HG03108 (cell line): Measurements from ENCODE around the gene SEPTIN8.
A peak's percentile ranks its signal among the peaks of the same experiment; 100 is the strongest.

Experiments
- ATAC-seq: cut with Tn5 transposase; IDR thresholded peaks from one replicate; pipeline ENCODE4 v1.9.1; 2021; ENCODE audit warnings: moderate library complexity; ENCODE audit not compliant: unreplicated experiment

The SEPTIN8 gene

GRCh38 chr5:132785365-132785764 lies 8.3 kb upstream of the SEPTIN8 start:
- no peak for ATAC-seq

- no peak for ATAC-seq
These were observed 5.1 kb upstream of the SEPTIN8 start for GRCh38 chr5:132782101-132782500.

DNA sequence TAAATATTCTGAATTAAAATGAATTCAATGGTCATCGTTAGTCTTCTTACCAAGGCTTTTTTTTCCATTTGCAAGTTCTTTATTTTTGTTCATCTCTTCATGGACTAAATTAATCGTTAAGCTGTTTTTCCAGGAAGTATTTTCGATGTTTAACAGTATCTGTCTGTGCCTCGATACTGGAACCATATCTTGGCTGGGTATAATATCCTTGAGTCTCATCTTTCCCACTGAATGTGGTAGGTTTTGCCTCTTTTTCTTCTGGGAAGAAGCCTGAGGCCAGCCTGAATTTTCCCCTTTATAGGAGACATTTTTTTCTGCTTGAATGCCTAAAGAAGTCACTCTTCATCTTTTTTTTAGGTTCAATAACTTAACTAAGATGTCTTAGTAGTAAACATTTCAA lies 4.0 kb upstream of the SEPTIN8 start:
- ATAC-seq = no peak

GRCh38 chr5:132780577-132780976 lies 3.5 kb upstream of the SEPTIN8 start:
- no peak for ATAC-seq

GRCh38 chr5:132779961-132780360 lies 2.9 kb upstream of the SEPTIN8 start:
- ATAC-seq = no peak

- no peak for ATAC-seq
These were observed 1.8 kb upstream of the SEPTIN8 start for GRCh38 chr5:132778856-132779255.

GRCh38 chr5:132778129-132778528 lies 1.1 kb upstream of the SEPTIN8 start:
- no peak for ATAC-seq

DNA sequence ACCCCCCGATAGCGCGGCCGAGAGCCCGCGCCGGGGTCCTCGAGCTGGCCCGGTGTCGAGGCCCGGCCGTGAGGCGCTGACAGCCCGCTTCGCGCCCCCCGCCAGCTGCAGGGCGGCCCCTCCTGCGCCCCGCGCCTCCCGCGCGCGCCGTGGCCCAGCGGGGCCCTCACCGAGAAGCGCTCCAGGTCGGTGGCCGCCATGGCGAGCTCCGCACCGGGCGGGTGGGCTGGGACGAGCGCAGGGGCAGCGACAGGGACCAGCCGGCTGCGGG lies 166 bp downstream of the SEPTIN8 start:
- peak; percentile 11 for ATAC-seq

- ATAC-seq = peak; percentile 14
These were observed 705 bp downstream of the SEPTIN8 start for GRCh38 chr5:132776131-132776937.

DNA sequence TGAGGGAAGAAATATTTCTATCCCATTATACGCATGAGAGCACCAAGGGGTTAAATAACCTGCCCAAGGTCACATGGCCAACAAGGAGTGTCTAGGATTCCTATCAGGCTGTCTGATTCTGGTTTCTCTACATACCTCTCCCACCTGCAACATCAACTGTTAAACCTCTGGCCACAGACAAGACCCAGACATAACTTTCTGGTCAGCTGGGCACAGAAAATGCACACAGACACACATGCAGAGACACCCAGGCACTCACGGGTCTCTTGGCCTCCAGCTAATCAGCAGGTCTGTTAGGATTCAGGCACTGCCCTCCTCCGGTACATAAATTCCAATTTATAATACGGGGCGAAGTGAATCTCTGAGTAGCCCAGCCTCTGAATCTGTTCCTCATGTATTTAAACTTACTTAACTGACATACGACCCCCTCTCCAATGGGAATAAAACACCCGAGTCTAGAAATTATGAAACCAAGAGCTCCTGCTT lies 1.5 kb downstream of the SEPTIN8 start:
- ATAC-seq = no peak

DNA sequence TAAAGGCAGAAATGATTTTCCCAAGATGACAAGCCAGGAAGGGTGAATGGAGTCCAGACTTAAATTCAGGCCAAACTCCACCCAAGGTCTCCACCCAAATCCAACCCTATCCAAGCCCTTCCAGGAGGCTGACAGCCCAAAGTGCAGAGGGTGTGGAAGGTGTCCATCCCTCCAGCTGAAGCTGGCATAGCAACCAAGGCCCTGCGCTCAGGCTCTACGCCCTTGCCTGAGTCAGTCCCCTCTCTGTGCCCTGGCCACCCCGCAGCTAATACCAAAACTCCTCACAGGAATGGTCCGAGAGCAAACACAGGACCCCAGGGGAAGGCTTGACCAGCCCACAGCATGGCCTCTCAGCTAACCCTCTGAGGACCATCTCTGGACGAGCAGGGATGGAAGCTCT lies 2.1 kb downstream of the SEPTIN8 start:
- no peak for ATAC-seq

DNA sequence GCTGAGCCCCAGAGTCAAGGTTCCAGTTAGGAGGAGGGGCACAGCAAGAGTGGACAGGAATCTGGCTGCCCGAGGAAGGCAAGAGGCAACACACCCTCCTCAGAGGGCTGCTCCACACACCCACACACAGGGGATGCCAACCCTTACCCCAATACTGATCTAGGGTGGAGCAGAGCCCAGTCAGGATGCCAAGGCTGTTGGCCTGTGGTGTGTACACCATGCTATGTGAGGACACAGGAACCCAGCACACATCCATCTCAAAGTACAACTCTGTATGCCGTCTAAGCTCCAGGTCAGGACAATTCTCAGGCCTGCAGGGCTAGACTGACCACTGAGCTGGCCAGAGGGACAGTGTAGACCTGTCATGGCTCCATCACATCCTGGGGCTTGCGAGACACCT lies 2.6 kb downstream of the SEPTIN8 start:
- no peak for ATAC-seq

DNA sequence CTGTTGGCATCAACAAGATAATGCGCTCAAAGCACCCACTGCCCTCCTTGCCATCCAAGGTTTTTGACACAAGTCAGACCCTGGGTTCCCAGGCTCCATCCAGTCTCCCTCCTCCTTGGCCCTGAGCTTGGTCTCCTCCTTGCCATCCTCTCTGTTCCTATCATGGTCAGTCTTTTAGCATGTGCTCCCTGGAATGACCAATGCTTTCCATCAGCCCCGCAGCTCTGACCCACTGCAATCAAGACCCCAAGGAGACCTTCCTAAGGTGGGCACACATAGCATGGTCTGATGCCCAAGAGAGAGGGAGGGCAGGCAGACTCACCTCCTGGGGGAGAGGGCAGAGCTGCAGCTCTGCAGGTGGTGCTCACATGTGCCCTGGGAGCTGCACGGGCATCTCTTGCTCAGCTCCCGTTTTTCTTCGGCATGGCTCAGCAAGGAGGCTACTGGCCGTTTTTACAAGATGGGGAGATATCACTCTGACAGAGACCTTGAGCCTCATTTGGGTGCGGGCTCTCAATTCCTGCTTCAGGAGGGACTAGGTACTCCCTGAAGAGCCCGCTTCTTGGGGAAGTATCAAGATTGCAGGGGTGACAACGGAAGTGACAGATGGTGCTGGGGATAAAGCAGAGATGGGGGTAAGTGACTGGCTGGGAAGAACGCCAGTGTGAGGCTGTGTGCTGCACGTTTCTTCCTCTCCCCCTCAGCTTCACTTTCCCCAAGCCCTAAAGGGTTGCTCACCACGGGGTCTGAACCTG lies 3.3 kb downstream of the SEPTIN8 start:
- no peak for ATAC-seq

DNA sequence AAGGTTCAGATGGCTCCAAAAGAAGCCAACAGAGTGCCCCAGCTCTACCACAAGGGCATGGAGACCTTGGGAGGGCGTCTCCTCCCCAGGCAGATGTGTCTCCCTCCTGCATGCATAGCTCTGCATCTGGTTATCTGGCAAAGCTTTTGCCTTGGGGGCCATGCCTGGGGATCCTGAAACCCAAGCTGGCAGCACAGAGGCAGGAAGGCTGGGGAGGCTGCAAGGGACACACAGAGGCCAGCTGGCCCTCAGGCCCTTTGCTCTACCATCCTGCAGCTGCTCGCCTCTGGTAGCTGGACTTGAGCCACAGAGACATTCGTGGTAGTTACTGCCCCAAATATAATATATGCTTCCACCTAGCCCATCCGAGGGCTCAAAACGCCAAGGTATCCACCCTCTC lies 3.9 kb downstream of the SEPTIN8 start:
- no peak for ATAC-seq

DNA sequence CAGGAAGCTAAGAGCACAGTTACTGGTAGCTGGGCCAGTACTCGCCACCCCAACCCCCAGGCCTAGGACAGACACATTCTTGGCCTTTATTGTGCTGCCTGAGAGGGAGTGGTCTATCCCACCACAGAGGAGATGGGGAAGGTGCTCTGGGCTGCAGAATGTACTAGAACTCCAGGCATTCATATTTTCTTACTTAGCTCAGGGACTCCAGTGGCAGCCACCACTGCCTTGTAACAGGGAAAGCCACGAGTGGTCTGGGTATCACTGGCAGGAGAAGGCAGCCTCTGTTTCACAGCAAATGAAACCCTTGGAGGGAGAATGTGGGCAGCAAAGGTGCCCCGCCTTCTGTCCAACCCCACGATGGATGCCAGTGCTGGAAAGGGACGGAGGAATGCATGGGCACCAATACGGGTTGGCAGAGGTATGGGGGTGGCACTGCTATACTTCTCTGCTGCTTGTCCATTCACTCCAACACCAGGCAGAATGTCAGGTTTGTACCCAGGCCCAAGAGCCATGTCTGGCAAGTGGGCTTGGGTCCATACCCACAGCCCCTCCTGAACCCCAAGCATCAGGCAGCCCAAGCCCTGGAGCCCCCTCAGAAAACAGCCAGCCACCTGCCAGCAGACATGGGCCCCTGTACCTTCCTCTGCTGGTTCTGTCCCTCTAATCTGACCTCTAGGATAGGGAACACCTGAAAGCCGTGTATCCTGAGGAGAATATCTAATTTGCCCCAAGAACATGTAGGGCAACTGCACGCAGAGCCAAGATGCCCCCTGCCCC lies 4.6 kb downstream of the SEPTIN8 start:
- no peak for ATAC-seq

DNA sequence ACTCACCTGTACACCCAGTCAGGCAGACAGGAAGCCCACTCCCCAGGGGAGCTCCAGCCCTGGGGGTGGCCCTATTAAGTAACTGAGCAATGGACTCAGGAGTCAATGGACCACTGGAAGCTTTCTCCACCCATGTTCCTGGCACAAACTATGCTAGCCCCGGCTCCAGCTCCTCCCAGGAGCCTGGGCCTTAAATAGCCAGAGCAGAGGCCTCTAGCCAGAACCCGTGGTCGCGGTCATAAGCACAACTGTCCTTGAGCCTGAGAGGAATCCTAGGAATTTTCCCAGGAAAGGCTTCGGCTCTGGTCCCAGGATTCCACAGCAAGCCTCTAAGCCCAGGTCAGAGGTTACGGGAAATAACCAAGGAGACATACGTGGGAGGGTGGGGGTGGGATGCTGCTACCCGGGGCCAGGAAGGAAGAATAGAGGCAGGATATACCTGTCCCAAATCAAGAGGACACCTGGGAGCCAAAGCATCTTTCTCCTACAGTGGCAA lies 5.5 kb downstream of the SEPTIN8 start:
- no peak for ATAC-seq

DNA sequence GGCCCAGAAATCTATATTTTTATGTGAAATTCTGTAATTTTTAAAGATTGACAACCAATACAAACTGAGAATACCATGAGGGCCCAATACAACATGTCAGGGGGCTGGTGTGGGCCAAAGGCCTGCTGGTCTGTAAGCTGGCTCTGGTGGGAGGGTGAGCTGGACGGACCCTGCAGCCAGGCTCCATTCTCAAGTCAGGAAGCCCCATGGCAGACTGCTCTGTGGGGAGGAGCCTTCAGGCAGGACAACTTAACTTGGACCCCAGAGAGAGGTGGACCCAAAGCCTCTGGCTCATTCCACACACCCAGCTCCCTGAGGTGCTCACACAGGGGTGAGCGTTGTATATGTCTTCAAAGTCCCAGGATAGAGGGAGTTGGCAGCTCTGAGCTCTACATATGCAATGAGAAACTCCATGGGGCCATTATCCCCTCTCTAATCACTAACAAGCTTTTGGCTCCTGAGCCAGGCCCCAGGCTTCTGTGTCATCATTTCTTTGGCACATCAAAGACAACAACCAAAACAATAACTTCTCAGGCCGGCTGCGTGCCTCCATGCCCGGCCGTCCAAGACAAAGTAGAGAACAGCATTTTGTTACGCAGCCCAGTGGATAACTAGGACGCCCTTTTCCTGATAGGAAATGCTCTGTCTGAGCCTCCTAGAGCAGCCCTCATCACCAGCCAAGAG lies 6.4 kb downstream of the SEPTIN8 start:
- ATAC-seq = no peak

DNA sequence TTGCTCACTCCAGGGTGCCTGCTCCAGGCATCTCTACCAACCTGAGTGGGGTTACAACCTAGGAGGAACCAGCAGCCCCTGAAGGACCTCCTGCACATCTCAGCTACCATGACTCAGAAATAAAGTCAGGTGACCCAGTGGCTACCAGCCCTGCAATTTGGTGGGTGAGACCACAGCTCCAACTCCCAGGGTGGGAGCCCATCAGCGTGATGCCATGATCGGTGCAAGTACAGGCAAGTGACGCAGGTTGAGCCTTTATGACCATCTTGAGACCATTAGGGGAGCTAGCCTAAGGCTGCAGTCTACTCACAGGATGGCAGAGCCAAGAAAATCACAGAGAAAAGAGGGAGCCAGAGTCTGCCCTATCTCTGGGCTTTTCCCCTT lies 8.6 kb downstream of the SEPTIN8 start:
- no peak for ATAC-seq

DNA sequence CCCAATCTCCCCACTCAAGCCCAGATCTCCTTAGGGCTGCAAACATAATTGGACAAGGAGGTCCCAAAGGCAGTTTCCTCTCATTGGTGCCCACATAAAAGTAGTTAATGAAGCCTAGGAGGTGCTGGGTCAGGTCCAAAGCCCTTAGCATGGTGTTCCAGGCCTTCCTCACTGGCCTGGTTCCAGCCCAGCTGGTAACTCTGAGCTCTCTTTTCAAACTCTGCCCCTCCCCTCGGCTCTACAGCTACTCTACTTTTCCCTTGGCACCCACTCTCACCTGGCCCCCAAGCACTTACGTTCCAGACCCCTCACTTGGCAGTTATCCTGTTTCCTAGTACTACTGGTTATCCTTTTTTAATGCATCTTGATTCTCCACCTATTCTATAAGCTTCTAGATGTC lies 9.9 kb downstream of the SEPTIN8 start:
- ATAC-seq = no peak

- no peak for ATAC-seq
These were observed 10.3 kb downstream of the SEPTIN8 start for GRCh38 chr5:132766806-132767055.
